ENCODE measurements around the gene DYDC1.

DNA sequence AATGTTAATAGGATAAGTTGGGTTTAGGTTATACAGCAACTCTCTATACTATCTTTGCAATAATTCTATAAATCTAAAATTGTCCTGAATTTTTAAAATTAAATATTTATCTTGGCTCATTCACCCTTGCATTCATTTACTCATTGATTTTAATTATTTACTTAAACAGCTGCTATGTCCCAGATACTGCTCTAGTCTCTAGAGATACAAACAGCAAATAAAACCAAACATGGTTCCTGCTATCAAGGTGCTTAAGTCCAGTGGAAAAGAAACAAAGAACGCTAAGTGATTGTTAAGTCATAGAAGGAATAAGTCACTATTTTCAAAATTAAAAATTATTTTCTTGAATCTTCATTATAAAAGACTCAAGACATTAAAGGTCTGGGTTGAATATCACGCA lies 37.2 kb downstream of the DYDC1 start:
- TF ChIP-seq CTCF (IDR thresholded peaks at IDR 0.05; ENCODE audit: low read depth, low read length, poor library complexity, severe bottlenecking) (no peak), EZH2phosphoT487 (IDR thresholded peaks at IDR 0.05; ENCODE audit: borderline replicate concordance, low read length) (no peak)
